Natural killer cell (primary cell): Measurements from ENCODE around the gene FOXC1. TPM values are rescaled to one million over a fixed set of nuclear protein-coding genes. Genes with fewer than 3 reads are reported as not detected.

Source experiments
- ATAC-seq, 3 donors: fragments of 150-1000 bp in 2 of 3; fragments of 200-7000 bp in 1 of 3; cut with Tn5 transposase; 1 replicate in 1 of 3; 2 replicates in 2 of 3; pipeline ENCODE4 v1.10.0; 2021; ENCODE audit warnings: mild to moderate bottlenecking in 2 of 3, moderate library complexity in 2 of 3
- DNase-seq, 2 donors: peaks; one replicate each; pipeline versions ENCODE4 v3.0.0 to v3.0.0-alpha.2; 2013 to 2021; ENCODE audit warnings: mixed read lengths in 1 of 2
- H3K27ac ChIP-seq: one replicate; pipeline ENCODE4 v1.5.1; 2013; ENCODE audit warnings: mild to moderate bottlenecking, low read length
- H3K27me3 ChIP-seq: one replicate; pipeline ENCODE4 v1.6.1; 2013; ENCODE audit warnings: low read length; ENCODE audit not compliant: control insufficient read depth, insufficient read depth
- H3K36me3 ChIP-seq: one replicate; pipeline ENCODE4 v1.6.1; 2013; ENCODE audit warnings: low read length; ENCODE audit not compliant: control insufficient read depth, insufficient read depth
- H3K4me1 ChIP-seq: one replicate; pipeline ENCODE4 v1.6.1; 2013; ENCODE audit warnings: low read length; ENCODE audit not compliant: control insufficient read depth, insufficient read depth
- H3K4me3 ChIP-seq: one replicate; pipeline ENCODE4 v1.5.1; 2013; ENCODE audit warnings: low read length
- H3K9me3 ChIP-seq: one replicate; pipeline ENCODE4 v1.6.1; 2013; ENCODE audit warnings: low read length; ENCODE audit not compliant: control insufficient read depth, insufficient read depth
- H3K27ac Mint-ChIP-seq, 2 donors: one replicate each; pipeline ENCODE4 v1.8.0; 2022; ENCODE audit warnings: mild to moderate bottlenecking in 2 of 2, mixed read lengths in 2 of 2, moderate library complexity in 1 of 2
- H3K27me3 Mint-ChIP-seq, 2 donors: one replicate each; pipeline ENCODE4 v1.8.0; 2022; ENCODE audit warnings: low read depth in 2 of 2, mixed read lengths in 2 of 2
- H3K36me3 Mint-ChIP-seq: one replicate; pipeline ENCODE4 v1.8.0; 2022; ENCODE audit warnings: mixed read lengths
- H3K4me1 Mint-ChIP-seq, 2 donors: one replicate each; pipeline ENCODE4 v1.8.0; 2022; ENCODE audit warnings: mixed read lengths in 2 of 2
- H3K4me3 Mint-ChIP-seq: one replicate; pipeline ENCODE4 v1.8.0; 2022; ENCODE audit warnings: mild to moderate bottlenecking, moderate library complexity, mixed read lengths
- H3K9me3 Mint-ChIP-seq, 2 donors: one replicate each; pipeline ENCODE4 v1.8.0; 2022; ENCODE audit warnings: mixed read lengths in 2 of 2
- WGBS: methylation state at CpG from one replicate; pipeline ENCODE4 v1.1.7; 2013; ENCODE audit warnings: missing lambda C conversion rate; ENCODE audit not compliant: insufficient coverage; 5-methylcytosine and 5-hydroxymethylcytosine counted together
- intact Hi-C: fragments of 100-400 bp; cut with micrococcal nuclease; formaldehyde crosslinking; loops from one replicate; pipeline ENCODE4 v1.14.2; 2022
- total RNA-seq, 4 donors: library from RNA; stranded (reverse); fragments of 120-200 nt in 1 of 4; gene quantifications; one replicate each; pipeline versions ENCODE4 v1.2.3 to v1.2.4, GENCODE V29; 2013 to 2022
- TF ChIP-seq, protein P1 (sequence below): fragments of 200-600 bp; IDR thresholded peaks from one replicate; pipeline ENCODE4 v1.8.0; 2022; ENCODE audit warnings: antibody characterized with exemption

Gene FOXC1
- total RNA-seq, 3 donors from 2014 or later (not counting 1 experiment from before 2014, with no cell fraction given) = 0.16 to 0.21 TPM; not detected in 1

DNA sequence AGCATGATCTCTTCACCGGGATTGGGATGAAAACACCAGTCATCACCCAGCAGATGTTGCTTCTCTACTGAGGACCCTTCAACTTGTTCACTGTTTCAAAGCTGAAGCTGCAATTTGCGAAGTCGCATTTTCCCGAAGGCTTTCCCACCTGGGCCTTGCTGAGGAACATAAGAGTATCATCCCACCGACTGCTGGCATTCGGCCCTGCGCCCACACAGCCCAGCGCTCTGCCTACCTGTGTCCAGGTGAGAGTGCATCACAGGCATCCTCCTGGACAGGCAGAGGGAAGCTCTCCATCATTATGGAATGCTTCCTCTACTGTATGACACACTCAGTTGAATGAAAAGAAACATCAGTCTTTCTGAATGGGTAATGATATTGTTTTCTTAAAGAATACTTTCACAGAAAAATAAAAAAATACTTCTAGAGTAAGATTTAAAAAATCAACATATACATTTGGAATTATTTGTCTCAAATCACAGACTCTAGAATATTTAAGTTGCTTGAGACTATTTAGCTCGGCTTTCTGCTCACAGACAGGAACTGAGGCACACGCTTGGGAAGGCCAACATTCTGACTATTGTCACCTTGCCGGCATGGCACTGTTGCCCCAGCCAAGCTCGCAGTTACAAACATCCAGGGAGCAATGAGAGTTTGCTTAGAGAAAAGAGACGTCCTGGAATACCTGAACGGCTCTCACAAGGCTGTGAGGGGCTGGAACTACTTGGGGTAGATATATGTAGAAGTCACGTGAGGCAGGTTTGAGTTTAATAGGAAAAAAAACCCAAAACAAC, 48.7 kb downstream of the FOXC1 start:
- H3K9me3 ChIP-seq = no peaks in the 10 kb centered on the region
- no peaks in the 10 kb centered on the region for H3K27me3 Mint-ChIP-seq
- no peaks in the 10 kb centered on the region for H3K36me3 Mint-ChIP-seq
- no peak overlapping the region for H3K4me3 ChIP-seq
- ATAC-seq (no peak), DNase-seq (no peak)
- H3K4me1 ChIP-seq = peaks cover 8% of the 10 kb centered on the region
- H3K4me3 Mint-ChIP-seq = no peak overlapping the region
- no peak overlapping the region for H3K27ac Mint-ChIP-seq
- TF ChIP-seq, protein P1, sequence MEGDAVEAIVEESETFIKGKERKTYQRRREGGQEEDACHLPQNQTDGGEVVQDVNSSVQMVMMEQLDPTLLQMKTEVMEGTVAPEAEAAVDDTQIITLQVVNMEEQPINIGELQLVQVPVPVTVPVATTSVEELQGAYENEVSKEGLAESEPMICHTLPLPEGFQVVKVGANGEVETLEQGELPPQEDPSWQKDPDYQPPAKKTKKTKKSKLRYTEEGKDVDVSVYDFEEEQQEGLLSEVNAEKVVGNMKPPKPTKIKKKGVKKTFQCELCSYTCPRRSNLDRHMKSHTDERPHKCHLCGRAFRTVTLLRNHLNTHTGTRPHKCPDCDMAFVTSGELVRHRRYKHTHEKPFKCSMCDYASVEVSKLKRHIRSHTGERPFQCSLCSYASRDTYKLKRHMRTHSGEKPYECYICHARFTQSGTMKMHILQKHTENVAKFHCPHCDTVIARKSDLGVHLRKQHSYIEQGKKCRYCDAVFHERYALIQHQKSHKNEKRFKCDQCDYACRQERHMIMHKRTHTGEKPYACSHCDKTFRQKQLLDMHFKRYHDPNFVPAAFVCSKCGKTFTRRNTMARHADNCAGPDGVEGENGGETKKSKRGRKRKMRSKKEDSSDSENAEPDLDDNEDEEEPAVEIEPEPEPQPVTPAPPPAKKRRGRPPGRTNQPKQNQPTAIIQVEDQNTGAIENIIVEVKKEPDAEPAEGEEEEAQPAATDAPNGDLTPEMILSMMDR = no peak
- H3K36me3 ChIP-seq = no peaks in the 10 kb centered on the region
- H3K4me1 Mint-ChIP-seq = peaks cover 7 to 11% of the 10 kb centered on the region in 2 donors
- H3K9me3 Mint-ChIP-seq = no peaks in the 10 kb centered on the region
- H3K27ac ChIP-seq = no peak overlapping the region
- intact Hi-C loops = no loop called here
- no peaks in the 10 kb centered on the region for H3K27me3 ChIP-seq
- WGBS = 96% methylated on average over 15 of the region's 15 CpGs

DNA sequence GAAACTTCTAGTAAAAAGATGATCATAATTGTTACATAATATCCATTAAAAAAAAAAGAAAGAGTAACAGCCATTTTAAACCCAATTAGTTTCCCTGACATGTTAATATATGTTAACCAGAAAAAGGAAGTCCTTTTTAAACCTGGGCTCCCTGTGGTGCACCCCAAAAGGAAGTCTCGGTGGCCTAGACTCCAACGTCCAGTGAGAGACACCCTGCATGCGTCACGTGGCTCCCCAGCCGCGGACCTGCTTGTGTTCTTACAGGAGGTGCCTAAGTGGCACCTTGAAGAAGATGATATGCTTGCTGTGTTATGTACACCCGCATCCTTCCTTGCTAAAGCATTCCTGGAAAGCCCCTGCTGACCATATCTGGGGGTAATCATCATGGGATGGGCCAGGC, 50.1 kb downstream of the FOXC1 start:
- Histone ChIP-seq H3K27ac (no peak overlapping the region), H3K36me3 (no peaks in the 10 kb centered on the region), H3K9me3 (no peaks in the 10 kb centered on the region), H3K4me1 (peaks cover 8% of the 10 kb centered on the region), H3K4me3 (no peak overlapping the region), H3K27me3 (no peaks in the 10 kb centered on the region)
- WGBS = 36% methylated on average over 7 of the region's 7 CpGs
- H3K27ac Mint-ChIP-seq = peak overlapping the region in 1 of 2 donors; percentile 21
- peaks cover 7 to 11% of the 10 kb centered on the region in 2 donors for H3K4me1 Mint-ChIP-seq
- H3K36me3 Mint-ChIP-seq = no peaks in the 10 kb centered on the region
- ATAC-seq (peak in 2 of 3 donors; percentile 48 to 78), DNase-seq (no peak)
- intact Hi-C loops = no loop called here
- TF ChIP-seq, protein P1 = no peak
- no peaks in the 10 kb centered on the region for H3K27me3 Mint-ChIP-seq
- no peak overlapping the region for H3K4me3 Mint-ChIP-seq
- no peaks in the 10 kb centered on the region for H3K9me3 Mint-ChIP-seq

GRCh38 chr6:1662534-1662933, 52.8 kb downstream of the FOXC1 start:
- Mint-ChIP-seq H3K4me1 (peaks cover 7 to 11% of the 10 kb centered on the region in 2 donors), H3K9me3 (no peaks in the 10 kb centered on the region), H3K4me3 (no peak overlapping the region), H3K36me3 (no peaks in the 10 kb centered on the region), H3K27me3 (no peaks in the 10 kb centered on the region), H3K27ac (no peak overlapping the region)
- DNase-seq (no peak), ATAC-seq (no peak)
- intact Hi-C loops = no loop called here
- H3K4me1 ChIP-seq = peaks cover 12% of the 10 kb centered on the region
- H3K27ac ChIP-seq = no peak overlapping the region
- no peaks in the 10 kb centered on the region for H3K36me3 ChIP-seq
- TF ChIP-seq, protein P1 = no peak
- no peaks in the 10 kb centered on the region for H3K27me3 ChIP-seq
- H3K4me3 ChIP-seq = no peak overlapping the region
- no peaks in the 10 kb centered on the region for H3K9me3 ChIP-seq

Other genes starting within 250 kb of the FOXC1 start
- not detected for gene FOXF2, start 220.3 kb upstream of the FOXC1 start, total RNA-seq